ENCODE measurements around the gene UST. TPM values are rescaled to one million over a fixed set of nuclear protein-coding genes. Genes with fewer than 3 reads are reported as not detected.

UST gene
- total RNA-seq, 4 donors from 2014 or later: 9.6 to 34.6 (median 25.9) TPM

GRCh38 chr6:148716811-148717210 lies 30.0 kb upstream of the UST start:
- no peak for TF ChIP-seq CTCF (IDR thresholded peaks at IDR 0.05; ENCODE audit: low read depth)

- no peak for TF ChIP-seq CTCF (IDR thresholded peaks at IDR 0.05; ENCODE audit: low read depth)
Measured at GRCh38 chr6:148720406-148720805, 26.4 kb upstream of the UST start.

GRCh38 chr6:148720897-148721296 lies 25.9 kb upstream of the UST start:
- no peak for TF ChIP-seq CTCF (IDR thresholded peaks at IDR 0.05; ENCODE audit: low read depth)

GRCh38 chr6:148723484-148723883 lies 23.3 kb upstream of the UST start:
- TF ChIP-seq CTCF (IDR thresholded peaks at IDR 0.05; ENCODE audit: low read depth): no peak

GRCh38 chr6:148724428-148724827 lies 22.4 kb upstream of the UST start:
- TF ChIP-seq CTCF (IDR thresholded peaks at IDR 0.05; ENCODE audit: low read depth): no peak

- no peak for TF ChIP-seq CTCF (IDR thresholded peaks at IDR 0.05; ENCODE audit: low read depth)
Measured at GRCh38 chr6:148727104-148727503, 19.7 kb upstream of the UST start.

GRCh38 chr6:148735989-148736388 lies 10.8 kb upstream of the UST start:
- no peak for TF ChIP-seq CTCF (IDR thresholded peaks at IDR 0.05; ENCODE audit: low read depth)

All from subcutaneous adipose tissue (tissue), 4 donors.